Nephron progenitor cell (in vitro differentiated cells): ENCODE results near the gene SLC2A9.
A peak's percentile ranks its signal among the peaks of the same experiment; 100 is the strongest.

ENCODE experiments used
- DNase-seq: peaks from one replicate; pipeline ENCODE4 v3.0.0; 2021
- H3K27ac Mint-ChIP-seq: 2 replicates; pipeline ENCODE4 v1.8.0; 2021; ENCODE audit warnings: mild to moderate bottlenecking, moderate library complexity, mixed read lengths
- H3K27me3 Mint-ChIP-seq: 2 replicates; pipeline ENCODE4 v1.8.0; 2021; ENCODE audit warnings: mild to moderate bottlenecking, low read depth, mixed read lengths; ENCODE audit not compliant: poor library complexity
- H3K36me3 Mint-ChIP-seq: 2 replicates; pipeline ENCODE4 v1.8.0; 2021; ENCODE audit warnings: low read depth, mixed read lengths
- H3K4me1 Mint-ChIP-seq: 2 replicates; pipeline ENCODE4 v1.8.0; 2021; ENCODE audit warnings: mixed read lengths
- H3K4me3 Mint-ChIP-seq: 2 replicates; pipeline ENCODE4 v1.8.0; 2021; ENCODE audit warnings: mild to moderate bottlenecking, moderate library complexity, mixed read lengths
- H3K9me3 Mint-ChIP-seq: 2 replicates; pipeline ENCODE4 v1.8.0; 2021; ENCODE audit warnings: mild to moderate bottlenecking, moderate library complexity, mixed read lengths
- CTCF ChIP-seq: fragments of 200-600 bp; sonication (generic); IDR thresholded peaks from 2 replicates; pipeline ENCODE4 v1.5.0; 2021; ENCODE audit warnings: antibody characterized with exemption

SLC2A9 gene

GRCh38 chr4:10006601-10007435 lies 14.5 kb downstream of the SLC2A9 start:
- Mint-ChIP-seq H3K36me3 (no peaks in the 10 kb centered on the region), H3K4me1 (peaks cover 13% of the 10 kb centered on the region), H3K9me3 (no peaks in the 10 kb centered on the region), H3K4me3 (no peak overlapping the region), H3K27ac (no peak overlapping the region), H3K27me3 (peaks cover 11% of the 10 kb centered on the region)
- DNase-seq: no peak
- no peak for TF ChIP-seq CTCF

- TF ChIP-seq CTCF: no peak
- Mint-ChIP-seq H3K27ac (no peak overlapping the region), H3K4me3 (no peak overlapping the region), H3K27me3 (peaks cover 11% of the 10 kb centered on the region), H3K9me3 (no peaks in the 10 kb centered on the region), H3K4me1 (peaks cover 13% of the 10 kb centered on the region), H3K36me3 (no peaks in the 10 kb centered on the region)
- DNase-seq: no peak
Observed at GRCh38 chr4:10006231-10006600, 15.1 kb downstream of the SLC2A9 start.

- no peak for TF ChIP-seq CTCF
- Mint-ChIP-seq H3K36me3 (no peaks in the 10 kb centered on the region), H3K4me1 (peaks cover 13% of the 10 kb centered on the region), H3K27ac (no peak overlapping the region), H3K4me3 (no peak overlapping the region), H3K27me3 (peaks cover 9% of the 10 kb centered on the region), H3K9me3 (no peaks in the 10 kb centered on the region)
- no peak for DNase-seq
Observed at GRCh38 chr4:10005632-10006031, 15.7 kb downstream of the SLC2A9 start.

- H3K27ac Mint-ChIP-seq: no peak overlapping the region
- no peak for TF ChIP-seq CTCF
- peaks cover 13% of the 10 kb centered on the region for H3K4me1 Mint-ChIP-seq
- H3K4me3 Mint-ChIP-seq: no peak overlapping the region
- no peaks in the 10 kb centered on the region for H3K36me3 Mint-ChIP-seq
- H3K27me3 Mint-ChIP-seq: peaks cover 7% of the 10 kb centered on the region
- H3K9me3 Mint-ChIP-seq: no peaks in the 10 kb centered on the region
- no peak for DNase-seq
Observed at GRCh38 chr4:10003666-10004065, 17.6 kb downstream of the SLC2A9 start.

GRCh38 chr4:10002278-10002677 lies 19.0 kb downstream of the SLC2A9 start:
- no peak overlapping the region for H3K4me3 Mint-ChIP-seq

More at GRCh38 chr4:10002278-10002677, 19.0 kb downstream of the SLC2A9 start:
- peaks cover 7% of the 10 kb centered on the region for H3K27me3 Mint-ChIP-seq
- no peaks in the 10 kb centered on the region for H3K9me3 Mint-ChIP-seq
- no peaks in the 10 kb centered on the region for H3K36me3 Mint-ChIP-seq
- peaks cover 13% of the 10 kb centered on the region for H3K4me1 Mint-ChIP-seq
- TF ChIP-seq CTCF: no peak
- DNase-seq: no peak
- peak overlapping the region; percentile 32 for H3K27ac Mint-ChIP-seq
